Measurements from ENCODE around the gene ETV1. TPM values are rescaled to one million over a fixed set of nuclear protein-coding genes. Genes with fewer than 3 reads are reported as not detected.
A peak's percentile ranks its signal among the peaks of the same experiment; 100 is the strongest.

ETV1 gene
- total RNA-seq, 6 experiments from 2014 or later, result 3.3 to 8.2 (median 5.6) TPM

DNA sequence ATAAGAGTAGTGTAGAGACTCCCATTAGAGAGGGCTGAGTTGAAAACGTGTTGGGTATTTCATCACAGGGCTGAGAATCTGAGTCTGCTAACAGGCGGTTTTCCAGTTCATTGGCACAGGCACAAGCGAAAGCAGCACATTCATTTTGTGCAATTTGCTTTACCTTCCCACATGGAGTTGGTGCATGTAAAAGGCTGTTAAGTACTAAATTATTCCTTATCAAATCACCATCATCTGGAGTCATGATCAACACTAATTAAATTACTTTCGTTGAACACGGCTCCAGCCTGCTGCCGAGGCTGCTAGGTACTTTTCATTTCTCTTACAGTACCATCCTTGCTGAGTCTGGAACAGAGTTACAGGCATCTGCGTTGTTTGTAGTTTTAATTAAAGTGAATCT is 43.8 kb downstream of the ETV1 start:
- H3K9me3 ChIP-seq, result no peaks in the 10 kb centered on the region
- H3K4me3 ChIP-seq, result no peak overlapping the region
- DNase-seq (no peak), ATAC-seq (no peak)
- WGBS (ENCODE audit: insufficient coverage, low coverage, low lambda C conversion rate, missing lambda C conversion rate), result 83% methylated on average over 6 of the region's 7 CpGs
- no peaks in the 10 kb centered on the region for H3K27me3 ChIP-seq
- TF ChIP-seq, protein P1, sequence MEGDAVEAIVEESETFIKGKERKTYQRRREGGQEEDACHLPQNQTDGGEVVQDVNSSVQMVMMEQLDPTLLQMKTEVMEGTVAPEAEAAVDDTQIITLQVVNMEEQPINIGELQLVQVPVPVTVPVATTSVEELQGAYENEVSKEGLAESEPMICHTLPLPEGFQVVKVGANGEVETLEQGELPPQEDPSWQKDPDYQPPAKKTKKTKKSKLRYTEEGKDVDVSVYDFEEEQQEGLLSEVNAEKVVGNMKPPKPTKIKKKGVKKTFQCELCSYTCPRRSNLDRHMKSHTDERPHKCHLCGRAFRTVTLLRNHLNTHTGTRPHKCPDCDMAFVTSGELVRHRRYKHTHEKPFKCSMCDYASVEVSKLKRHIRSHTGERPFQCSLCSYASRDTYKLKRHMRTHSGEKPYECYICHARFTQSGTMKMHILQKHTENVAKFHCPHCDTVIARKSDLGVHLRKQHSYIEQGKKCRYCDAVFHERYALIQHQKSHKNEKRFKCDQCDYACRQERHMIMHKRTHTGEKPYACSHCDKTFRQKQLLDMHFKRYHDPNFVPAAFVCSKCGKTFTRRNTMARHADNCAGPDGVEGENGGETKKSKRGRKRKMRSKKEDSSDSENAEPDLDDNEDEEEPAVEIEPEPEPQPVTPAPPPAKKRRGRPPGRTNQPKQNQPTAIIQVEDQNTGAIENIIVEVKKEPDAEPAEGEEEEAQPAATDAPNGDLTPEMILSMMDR (IDR thresholded peaks at IDR 0.05), result no peak
- no peak for TF ChIP-seq POLR2A (IDR thresholded peaks at IDR 0.05)
- H3K27ac ChIP-seq, result no peak overlapping the region
- no peaks in the 10 kb centered on the region for H3K36me3 ChIP-seq
- intact Hi-C loops (cut with DNase I), result no loop called here
- H3K4me1 ChIP-seq, result peaks cover 0 to 11% (median 0%) of the 10 kb centered on the region in 4 donors

DNA sequence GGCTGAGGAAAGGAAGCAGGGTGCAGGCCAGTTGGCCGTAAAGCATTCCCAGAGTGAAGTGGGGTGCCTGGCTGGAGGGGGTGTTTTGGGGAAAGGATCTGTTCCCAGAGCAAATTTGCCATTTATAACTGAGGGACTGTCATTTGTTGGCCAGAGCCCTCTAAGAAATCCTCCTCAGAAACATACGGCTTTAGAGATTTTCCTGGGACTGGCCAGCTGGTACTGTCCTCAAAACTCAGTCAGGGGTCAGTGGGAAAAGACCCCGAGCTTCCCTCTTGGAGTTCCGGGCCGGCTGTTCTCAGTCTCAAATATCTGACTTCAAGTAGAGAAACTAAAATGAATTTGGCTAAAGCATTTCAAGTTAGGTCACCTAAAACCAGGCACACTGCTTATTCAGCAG is 55.9 kb downstream of the ETV1 start:
- H3K4me1 ChIP-seq, result no peaks in the 10 kb centered on the region
- H3K36me3 ChIP-seq, result no peaks in the 10 kb centered on the region
- H3K4me3 ChIP-seq, result no peak overlapping the region
- no peak overlapping the region for H3K27ac ChIP-seq
- H3K27me3 ChIP-seq, result no peaks in the 10 kb centered on the region
- no peaks in the 10 kb centered on the region for H3K9me3 ChIP-seq
- DNase-seq, result no peak
- 58% methylated on average over 3 of the region's 5 CpGs for WGBS (ENCODE audit: insufficient coverage, low coverage, low lambda C conversion rate, missing lambda C conversion rate)
- no peak for ATAC-seq
- TF ChIP-seq, protein P1 (IDR thresholded peaks at IDR 0.05), result no peak
- TF ChIP-seq POLR2A (IDR thresholded peaks at IDR 0.05), result no peak
- intact Hi-C loops (cut with DNase I), result no loop called here

- intact Hi-C loops (cut with DNase I), result no loop called here
- Histone ChIP-seq H3K9me3 (no peaks in the 10 kb centered on the region), H3K27ac (no peak overlapping the region), H3K4me1 (no peaks in the 10 kb centered on the region), H3K27me3 (no peaks in the 10 kb centered on the region), H3K4me3 (no peak overlapping the region), H3K36me3 (no peaks in the 10 kb centered on the region)
- no peak for TF ChIP-seq POLR2A (IDR thresholded peaks at IDR 0.05)
- TF ChIP-seq, protein P1 (IDR thresholded peaks at IDR 0.05), result no peak
- ATAC-seq, result no peak
- WGBS (ENCODE audit: insufficient coverage, low coverage, low lambda C conversion rate, missing lambda C conversion rate), result 71% methylated on average over 3 of the region's 3 CpGs
- no peak for DNase-seq
Observed at GRCh38 chr7:13933091-13933490, 56.4 kb downstream of the ETV1 start.

GRCh38 chr7:13932131-13932530 is 57.3 kb downstream of the ETV1 start:
- TF ChIP-seq, protein P1 (IDR thresholded peaks at IDR 0.05), result no peak
- no peak for TF ChIP-seq POLR2A (IDR thresholded peaks at IDR 0.05)
- Histone ChIP-seq H3K4me3 (no peak overlapping the region), H3K27me3 (no peaks in the 10 kb centered on the region), H3K4me1 (no peaks in the 10 kb centered on the region), H3K36me3 (no peaks in the 10 kb centered on the region), H3K9me3 (no peaks in the 10 kb centered on the region), H3K27ac (no peak overlapping the region)
- DNase-seq (no peak), ATAC-seq (no peak)
- WGBS (ENCODE audit: insufficient coverage, low coverage, low lambda C conversion rate, missing lambda C conversion rate), result 93% methylated on average over 2 of the region's 2 CpGs
- intact Hi-C loops (cut with DNase I), result no loop called here

DNA sequence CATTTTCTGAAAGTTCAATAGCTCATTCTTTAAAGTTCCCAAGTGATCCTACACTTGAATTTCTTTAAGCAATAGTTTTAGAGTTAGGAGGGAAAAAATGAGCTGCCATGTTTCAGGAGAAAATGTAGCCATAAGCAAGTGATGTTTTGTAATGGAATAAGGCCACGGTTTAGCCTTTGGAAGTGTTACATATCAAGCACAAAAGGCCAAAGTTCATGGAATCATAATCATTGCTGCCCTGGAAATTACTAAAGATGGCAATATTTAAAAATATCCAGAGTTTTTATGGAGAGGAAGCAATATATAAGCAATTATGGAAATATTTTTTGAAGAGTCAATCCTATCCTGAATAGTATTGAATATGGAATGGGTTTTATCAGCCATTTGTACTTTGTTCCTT is 68.4 kb downstream of the ETV1 start:
- Histone ChIP-seq H3K4me1 (no peaks in the 10 kb centered on the region), H3K27ac (no peak overlapping the region), H3K36me3 (no peaks in the 10 kb centered on the region), H3K27me3 (no peaks in the 10 kb centered on the region), H3K4me3 (no peak overlapping the region), H3K9me3 (no peaks in the 10 kb centered on the region)
- DNase-seq, result no peak
- peak in 1 of 4 donors; percentile 53 for ATAC-seq
- TF ChIP-seq POLR2A (IDR thresholded peaks at IDR 0.05), result no peak
- TF ChIP-seq, protein P1 (IDR thresholded peaks at IDR 0.05), result no peak
- WGBS (ENCODE audit: insufficient coverage, low coverage, low lambda C conversion rate, missing lambda C conversion rate), result 15% methylated on average over 1 of the region's 1 CpG
- intact Hi-C loops (cut with DNase I), result no loop called here

Data from right lobe of liver (tissue), 6 donors.